GM18498 (cell line): ENCODE data around the gene ABCF1.
"Not testable (repeated sequence)": the region's sequence is repeated elsewhere in the genome, so short reads cannot be mapped to it uniquely, and the experiment has no call there.

Source experiments
- ATAC-seq: cut with Tn5 transposase; IDR thresholded peaks from one replicate; pipeline ENCODE4 v1.9.1; 2021; ENCODE audit warnings: mild to moderate bottlenecking, moderate library complexity; ENCODE audit not compliant: unreplicated experiment

Gene ABCF1

DNA sequence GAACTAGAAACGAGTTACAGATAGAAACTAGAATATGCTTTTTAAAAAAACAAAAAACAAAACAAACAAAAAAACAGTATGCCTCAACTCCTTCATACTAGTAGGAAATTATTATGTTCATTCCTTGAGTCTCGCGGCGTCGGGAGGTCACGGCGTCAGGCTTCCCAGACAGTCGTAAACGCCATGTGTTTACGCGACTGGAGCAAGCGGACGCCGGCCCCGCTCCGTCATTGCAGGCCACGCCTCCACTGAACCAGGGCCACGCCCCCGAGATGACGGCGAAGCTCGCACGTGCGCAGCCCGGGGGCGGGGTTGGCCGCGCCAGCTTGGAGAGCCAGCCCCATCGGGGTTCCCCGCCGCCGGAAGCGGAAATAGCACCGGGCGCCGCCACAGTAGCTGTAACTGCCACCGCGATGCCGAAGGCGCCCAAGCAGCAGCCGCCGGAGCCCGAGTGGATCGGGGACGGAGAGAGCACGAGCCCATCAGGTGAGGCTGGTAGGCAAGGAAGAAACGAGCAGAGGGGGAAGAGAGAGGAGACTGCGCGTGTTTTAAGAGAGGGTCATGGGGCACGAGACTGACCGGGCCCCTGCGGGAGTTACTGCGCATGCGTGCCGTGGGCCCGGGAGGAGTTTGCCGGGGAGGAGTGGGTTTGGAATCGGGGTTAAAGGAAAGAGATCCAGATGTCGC, at the start of gene ABCF1:
ABCF1 (plus strand) TSS at position 368 of the 687 bp plus-strand sequence; CDS start at position 414, 46 bp downstream.
- ATAC-seq: peak; percentile 93

DNA sequence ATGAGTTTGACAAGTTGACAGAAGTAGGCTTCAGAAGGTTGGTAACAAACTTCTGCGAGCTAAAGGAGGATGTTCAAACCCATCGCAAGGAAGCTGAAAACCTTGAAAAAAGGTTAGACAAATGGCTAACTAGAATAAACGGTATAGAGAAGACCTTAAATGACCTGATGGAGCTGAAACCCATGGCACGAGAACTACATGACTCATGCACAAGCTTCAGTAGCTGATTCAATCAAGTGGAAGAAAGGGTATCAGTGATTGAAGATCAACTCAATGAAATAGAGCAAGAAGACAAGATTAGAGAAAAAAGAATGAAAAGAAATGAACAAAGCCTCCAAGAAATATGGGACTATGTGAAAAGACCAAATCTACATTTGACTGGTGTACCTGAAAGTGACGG, 49.3 kb upstream of the ABCF1 start:
- ATAC-seq: not testable (repeated sequence)

DNA sequence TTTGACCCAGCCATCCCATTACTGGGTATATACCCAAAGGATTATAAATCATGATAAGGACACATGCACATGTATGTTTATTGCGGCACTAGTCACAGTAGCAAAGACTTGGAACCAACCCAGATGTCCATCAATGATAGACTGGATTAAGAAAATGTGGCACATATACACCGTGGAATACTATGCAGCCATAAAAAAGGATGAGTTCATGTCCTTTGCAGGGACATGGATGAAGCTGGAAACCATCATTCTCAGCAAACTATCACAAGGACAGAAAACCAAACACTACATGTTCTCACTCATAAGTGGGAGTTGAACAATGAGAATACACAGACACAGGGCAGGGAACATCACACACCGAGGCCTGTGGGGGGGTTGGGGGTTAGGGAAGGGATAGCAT, 44.8 kb upstream of the ABCF1 start:
- ATAC-seq: not testable (repeated sequence)

DNA sequence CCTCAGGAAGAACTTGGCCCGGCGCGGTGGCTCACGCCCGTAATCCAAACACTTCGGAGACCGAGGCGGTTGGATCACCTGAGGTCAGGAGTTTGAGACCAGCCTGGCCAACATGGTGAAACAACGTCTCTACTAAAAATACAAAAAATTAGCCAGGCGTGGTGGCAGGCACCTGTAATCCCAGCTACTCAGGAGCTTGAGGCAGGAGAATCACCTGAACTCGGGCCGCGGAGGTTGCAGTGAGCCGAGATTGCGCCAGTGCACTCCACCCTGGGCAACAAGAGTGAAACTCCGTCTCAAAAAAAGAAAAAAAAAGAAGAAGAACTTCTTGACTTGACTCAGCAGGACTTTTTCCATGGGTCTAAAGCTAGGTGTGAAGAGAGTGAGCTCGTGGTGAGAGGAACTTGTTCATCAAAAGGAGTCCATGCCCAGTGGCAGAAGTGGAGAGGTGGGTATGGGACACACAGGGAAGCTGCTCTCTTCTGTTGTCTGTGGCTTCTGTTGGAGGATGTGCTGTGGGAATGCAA, 41.8 kb upstream of the ABCF1 start:
- ATAC-seq: peak; percentile 42

DNA sequence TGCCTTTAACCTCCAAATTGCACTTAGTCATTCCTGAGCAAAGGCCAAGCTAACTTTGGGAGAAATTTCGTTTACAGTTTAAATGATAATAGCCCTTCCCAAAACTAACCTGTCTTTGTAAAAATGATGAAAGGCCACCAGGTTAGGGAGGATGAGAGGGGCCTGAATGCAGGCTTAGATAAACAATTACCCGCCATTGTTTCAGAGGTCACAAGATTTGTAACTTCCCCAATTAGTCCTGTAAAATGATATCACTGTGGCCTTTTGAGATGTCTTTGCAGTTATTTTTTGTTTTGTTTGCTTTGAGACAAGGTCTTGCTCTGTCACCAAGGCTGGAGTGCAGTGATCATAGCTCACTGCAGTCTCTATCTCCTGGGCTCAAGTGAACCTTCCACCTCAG, 41.2 kb upstream of the ABCF1 start:
- peak; percentile 15 for ATAC-seq

DNA sequence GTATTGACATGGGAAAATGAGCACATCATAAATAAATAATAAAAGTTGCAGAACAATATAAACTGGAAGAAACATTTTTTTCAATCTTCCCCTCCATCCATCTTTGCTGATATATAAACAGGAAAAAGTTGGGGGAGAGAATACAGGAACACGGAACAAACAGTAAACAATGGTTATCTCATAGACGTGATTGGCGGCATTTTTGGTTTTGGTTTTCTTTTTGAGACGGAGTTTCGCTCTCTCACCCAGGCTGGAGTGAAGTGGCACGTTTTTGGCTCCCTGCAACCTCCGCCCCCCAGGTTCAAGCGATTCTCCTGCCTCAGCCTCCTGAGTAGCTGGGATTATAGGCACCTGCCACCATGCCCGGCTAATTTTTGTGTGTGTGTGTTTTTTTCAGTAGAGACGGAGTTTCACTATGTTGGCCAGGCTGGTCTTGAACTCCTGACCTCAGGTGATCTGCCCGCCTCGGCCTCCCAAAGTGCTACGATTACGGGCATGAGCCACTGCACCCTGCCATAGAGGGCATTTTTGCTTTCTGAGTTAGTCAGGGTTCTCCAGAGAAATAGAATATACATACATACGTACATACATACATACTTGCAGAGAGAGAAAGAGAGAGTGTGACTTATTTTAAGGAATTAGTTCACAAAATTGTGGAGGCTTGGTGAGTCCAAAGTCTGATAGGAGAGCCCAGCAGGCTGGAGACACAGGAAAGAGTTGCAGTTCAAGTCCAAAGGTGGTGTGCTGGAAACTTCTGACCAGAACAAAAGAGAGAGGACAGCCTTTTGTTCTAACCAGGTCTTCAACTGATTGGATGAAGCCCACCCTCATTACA, 37.6 kb upstream of the ABCF1 start:
- ATAC-seq: no peak

DNA sequence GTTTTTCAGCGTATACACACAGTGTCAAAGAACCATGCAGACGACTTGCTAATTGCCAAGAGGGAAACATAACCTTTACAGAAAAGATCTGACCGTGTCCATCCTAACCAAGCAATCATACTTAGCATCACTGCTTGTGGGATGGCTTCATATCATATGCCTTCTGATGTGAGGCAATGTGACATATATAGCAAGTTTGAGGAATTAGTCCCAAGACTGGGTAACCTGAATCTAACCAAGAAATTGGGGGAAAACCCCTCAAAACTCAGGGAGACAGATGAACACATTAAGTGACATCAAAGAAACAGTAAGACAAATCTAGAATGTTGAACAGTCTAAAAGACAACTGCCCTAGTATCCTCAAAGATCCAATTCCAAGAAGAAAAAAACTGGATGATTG, 33.3 kb upstream of the ABCF1 start:
- ATAC-seq: no peak

DNA sequence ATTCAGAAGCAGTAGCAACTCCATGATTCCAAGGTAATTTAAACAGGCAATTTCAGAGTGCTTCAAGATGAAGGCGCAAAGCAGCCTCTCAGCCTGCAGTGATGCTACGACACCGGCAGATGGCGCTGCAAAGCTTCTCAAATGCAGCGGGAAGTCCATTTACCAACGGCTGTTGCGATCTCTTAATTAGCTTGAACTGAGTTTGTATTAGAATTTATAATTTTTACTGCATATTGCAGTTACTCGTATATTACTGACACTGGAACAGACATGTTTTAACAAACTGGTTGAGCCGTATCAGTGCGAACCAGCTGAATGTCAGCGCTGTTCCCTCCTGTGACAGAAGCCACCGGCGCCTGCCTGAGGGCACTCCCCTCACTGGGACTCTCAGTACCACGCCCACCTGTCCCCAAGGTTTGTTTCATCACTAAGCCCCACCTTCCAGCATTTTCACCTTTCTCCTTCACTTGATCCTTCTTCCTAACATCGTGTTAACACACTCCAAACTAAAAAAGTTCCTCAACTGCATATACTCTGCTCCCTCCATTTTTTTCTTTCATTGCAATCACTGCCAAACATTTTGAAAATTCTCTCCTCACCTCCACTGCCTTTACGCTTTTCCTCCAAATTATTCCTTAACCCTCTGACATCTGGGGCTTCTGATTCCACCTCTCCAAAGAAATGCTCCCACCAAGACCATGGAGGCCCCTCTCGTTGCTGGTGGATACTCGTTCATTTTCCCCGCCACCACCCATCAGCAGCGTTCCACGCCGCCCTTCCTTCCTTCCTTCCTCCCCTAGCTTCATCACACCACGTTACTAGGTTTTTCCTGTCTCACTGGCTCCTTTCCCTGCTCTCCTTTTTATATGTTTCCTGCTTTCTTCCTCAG, 29.5 kb upstream of the ABCF1 start:
- ATAC-seq: peak; percentile 64

DNA sequence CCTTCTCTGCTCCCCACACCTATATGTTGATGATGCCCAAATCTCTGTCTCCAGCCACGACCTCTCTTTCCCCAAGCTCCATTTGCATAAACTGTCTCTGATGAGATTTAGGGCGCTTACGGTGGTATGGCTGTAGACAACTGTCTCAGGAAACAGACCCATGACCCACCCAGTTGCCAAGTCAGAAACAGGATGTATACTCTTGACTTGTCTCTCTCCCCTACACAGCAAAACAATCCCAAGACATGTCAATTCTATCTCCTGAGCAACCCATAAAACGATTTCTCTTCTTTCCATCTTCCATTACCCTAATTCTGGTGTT, 28.9 kb upstream of the ABCF1 start:
- ATAC-seq: peak; percentile 35

DNA sequence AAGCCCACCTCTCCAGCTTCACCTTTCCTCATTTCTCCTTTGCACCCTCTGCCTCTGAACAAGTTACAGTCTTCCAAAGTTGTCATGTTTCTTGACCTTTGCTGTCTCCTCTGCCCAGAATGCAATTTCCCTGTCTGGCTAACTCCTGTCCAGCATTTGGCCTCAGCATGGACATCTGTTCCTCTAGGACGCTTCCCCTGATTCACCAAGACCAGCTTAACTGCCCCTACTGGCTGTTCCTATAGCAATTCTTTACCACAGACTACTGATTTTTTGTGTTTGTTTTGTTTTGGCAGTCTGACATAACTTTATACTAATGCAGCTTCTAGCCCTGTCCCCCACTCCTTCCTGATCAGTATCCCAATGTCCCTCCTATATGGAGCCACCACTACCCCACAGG, 28.3 kb upstream of the ABCF1 start:
- no peak for ATAC-seq

DNA sequence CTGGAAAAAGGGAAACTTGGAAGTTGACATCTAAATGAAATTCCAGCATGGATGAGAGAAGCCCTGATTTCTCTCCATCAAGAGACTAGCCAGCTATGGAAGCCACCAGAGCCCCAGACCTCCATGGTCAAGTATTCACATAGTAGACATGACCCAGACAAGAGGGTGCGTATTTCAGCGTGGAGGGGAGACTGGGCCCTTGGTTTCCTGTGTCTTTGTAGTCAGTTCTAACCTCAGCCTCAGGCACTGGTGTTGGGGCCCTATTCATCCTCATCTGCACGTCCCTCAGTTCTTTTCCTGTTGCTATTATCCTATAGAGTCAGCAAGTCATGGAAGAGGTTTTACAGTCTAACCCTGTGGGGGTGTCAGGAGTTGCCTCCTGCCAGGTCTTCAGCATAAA, 27.4 kb upstream of the ABCF1 start:
- ATAC-seq: no peak

DNA sequence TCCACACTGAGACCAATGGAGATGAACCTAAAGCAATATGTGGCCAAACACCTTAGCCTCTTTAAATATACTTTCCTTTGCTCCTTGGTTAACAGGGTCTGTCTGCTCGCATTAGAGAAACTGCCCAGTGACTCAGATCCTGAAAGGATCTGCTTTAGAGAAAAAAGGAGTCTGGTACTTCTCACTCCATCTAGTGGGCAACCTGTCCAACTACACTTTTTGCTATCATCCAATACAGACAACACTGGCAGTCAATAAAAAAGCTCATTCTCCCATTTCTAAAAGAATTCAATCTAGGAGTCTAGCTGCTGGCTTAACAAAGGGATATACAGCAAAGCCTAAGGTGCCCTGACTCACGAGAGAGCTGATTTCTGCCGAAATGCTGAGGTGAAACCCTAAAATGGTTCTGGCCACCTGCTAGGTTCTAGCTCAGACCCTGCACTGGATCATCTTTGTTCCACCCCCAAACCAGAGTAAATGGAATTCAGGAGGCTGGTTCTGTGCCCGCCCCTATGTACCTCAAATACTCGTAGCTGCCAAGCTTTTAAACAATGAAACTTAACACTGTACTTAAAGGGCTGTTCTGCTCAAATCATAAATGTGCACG, 26.5 kb upstream of the ABCF1 start:
- no peak for ATAC-seq

DNA sequence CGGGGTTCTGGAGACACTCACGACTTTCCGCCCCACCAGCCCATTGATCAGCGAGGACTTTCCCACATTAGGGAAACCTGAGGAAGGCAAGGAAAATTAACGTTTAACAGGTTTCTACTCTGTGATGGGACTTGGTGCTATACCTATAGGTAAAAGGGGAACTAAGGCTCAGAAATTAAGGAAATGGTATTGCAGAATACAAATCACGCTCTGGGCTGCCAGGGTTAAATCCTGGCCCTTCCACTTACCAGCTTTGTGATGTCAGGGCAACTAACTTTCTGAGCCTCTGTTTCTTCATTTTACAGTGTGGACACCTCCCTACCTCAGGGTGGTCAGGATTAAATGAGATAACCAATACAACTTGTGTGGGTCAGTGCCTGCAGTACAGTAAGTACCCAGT, 23.8 kb upstream of the ABCF1 start:
- ATAC-seq: no peak

DNA sequence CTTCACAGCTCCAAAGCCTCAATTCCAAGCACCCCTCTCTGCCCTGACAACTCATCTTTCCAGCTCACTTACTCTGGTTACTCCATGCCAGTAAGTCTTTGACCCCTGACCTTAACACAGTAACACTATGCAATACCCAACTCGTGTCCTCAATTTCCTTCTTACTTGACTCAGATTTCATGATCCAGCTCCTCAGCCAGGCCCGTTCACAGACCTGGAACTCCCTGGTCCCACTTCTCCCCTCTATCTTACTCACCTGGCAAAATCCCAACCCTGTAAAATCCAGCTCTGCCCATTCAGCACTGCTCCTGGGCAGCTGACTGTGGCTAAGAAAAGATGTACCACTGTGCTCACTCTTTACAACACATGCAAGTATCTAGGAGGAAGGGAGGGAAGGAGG, 22.9 kb upstream of the ABCF1 start:
- ATAC-seq: no peak

DNA sequence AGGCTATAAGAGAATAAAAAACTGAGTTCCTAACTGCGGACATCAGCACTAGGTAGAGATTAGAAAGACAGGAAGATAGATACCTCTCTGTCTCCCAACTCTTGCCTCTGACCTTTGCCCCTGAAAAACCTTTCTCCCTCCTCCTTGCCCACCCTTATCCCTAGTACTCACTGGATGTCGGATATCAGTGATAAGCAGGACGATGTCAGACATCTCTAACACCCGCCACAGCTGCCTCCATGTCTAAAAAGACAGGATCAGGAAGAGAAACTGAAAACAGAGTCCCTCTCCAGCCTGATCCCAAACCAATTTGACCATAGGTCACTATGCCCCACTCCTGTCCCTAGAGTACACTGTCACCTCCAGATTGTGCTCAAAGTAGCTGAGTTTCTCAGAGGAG, 16.8 kb upstream of the ABCF1 start:
- ATAC-seq: no peak

DNA sequence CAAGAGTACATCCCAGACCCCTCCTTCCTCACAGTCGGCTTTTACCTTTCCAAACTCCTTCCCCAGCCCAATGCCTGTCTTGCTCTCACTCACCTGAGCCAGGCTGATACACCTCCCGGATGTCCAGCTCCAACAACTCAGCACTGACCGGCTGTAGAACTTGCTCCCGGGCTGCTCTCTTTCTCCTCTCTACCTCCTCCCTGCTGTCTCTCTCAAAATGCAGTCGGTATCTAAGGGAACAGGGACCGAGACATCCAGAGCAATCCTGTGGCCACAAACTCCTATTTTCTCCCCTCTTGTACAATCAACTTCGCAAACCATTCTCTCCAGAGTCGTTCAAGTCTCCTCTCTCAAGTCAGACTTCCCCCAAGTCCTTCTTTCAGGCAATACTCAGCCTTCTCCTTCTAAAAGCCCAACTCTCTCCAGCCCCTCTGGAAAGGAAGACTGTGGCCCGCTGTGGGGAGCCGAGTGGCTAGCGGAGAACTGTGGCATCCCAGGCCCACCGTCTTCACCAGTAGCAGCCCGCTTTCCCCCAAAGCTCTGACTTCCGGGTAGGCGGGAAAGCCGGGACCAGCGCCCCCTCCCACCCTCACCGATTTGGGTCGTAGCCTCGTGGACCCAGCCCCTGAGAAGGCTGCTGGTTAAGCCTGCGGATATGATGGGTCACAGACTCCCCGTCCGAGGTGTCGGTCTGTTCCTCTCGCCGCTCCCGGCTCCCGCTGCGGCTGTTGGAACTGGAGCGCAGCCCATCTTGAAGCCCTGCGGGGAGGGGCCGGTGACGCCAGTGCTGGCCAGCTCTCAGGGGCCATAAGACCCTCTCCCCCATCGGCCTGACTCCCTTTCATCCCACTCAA, 16.1 kb upstream of the ABCF1 start:
- ATAC-seq: no peak

DNA sequence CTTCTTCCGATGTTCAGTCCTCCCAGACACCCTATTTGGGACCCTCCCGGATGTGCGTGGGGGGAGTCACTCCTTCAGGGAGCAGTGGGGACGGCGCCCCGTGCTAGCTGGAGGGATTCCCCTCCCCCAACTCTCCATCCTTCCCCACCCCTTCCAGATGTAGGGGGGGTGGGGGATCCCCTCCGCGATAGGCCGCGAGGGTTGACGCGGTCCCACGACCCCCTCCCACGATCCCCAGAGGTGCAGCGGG, 15.5 kb upstream of the ABCF1 start:
- no peak for ATAC-seq

DNA sequence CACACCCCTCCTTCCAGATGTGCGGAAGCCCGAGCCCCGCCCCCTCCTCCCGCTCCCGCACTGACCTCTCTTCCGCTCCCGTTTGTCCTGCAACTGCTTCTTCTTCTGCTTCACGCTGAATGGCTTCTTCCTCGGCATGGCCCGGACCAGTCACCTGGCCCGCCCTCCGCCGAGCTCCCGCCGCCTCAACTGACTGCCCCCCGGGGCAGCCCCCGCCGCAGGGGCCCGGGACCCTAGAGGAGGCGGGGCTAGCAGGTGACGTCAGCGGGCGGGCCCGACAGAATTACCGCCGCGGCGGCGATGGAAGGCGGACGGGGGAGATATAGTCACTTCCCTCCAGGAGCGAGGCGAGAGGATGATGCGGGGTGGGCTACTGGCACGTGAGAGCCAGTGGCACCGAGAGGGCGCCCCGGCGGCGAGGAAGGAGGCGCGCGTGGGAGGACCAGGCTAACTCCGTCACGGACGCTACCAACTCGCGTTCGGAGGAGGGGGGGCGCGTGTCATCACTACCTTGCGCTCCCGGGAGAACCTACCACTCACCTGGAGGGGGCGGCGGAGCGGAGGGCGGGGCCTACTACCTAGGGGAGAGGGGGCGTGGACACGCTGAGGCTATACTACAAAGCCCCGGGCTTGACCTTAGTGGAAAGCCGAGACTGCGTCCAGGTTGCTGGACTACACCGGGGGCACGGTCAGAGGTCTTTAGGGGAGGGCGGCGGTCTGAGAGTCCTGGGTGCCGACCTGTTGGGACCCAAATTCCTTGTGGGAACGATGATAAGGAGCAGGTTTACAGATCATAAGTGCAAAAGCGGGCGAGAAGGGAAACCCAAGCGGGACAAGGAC, 15.0 kb upstream of the ABCF1 start, which contains the start of gene GNL1:
GNL1 (minus strand) TSS at position 424 of the 840 bp plus-strand sequence; CDS start at position 138, 286 bp downstream.
- peak; percentile 82 for ATAC-seq
